ENCODE data around the gene GLIS1.
"Not testable (repeated sequence)": the region's sequence is repeated elsewhere in the genome, so short reads cannot be mapped to it uniquely, and the experiment has no call there.

GLIS1 gene

DNA sequence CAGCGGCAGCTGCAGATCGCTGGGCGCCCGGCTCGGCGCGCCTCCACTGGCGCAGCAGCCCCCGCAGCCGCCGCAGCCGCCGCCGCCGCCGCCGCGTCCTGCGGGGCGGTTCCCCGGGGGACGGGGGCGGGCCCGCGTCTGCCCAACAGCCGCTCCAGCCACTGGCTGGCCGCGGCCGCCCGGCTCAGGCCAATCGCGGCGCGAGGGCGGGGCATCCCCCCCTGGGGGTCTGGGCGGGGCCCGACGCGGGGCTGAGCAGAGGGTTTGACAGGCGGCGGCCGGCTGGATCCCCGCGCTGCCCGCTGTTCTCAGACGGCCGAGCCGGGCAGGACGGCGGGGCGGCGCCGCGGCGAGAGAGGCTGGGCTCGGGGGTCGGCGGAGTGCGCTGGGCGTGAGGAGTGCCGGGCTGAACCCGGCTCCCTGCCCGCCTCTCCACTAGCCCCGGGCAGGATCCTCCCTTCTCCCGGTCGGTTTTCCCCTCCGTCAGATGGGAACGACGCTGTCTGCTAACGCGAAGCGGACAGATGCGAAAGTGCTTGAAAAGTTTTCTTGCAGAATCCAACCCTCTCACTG is at the start of gene GLIS1:
Gene GLIS1, minus strand, starts transcription at position 56 of the 573 bp plus-strand sequence. CDS start 1,100 bp downstream, outside the sequence.
- peak; percentile 88 for DNase-seq

DNA sequence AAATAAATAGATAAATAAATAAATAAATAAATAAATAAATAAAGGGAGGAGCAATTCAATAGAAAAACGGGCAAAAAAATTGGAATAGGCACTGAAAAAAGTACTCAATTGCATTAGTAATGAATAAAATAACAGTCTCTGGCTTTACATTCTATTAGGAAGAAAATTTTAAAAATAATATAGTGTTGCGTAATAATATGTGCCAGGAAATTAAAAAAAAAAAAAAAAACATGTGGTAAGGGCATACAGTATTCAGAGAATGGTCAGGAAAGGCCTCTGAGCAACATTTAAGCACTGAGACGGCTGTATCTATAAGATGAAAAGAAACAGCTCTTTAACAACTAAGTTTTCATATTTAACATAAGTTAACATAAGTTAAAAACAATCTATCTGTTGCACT is 48.7 kb upstream of the GLIS1 start:
- DNase-seq = no peak

DNA sequence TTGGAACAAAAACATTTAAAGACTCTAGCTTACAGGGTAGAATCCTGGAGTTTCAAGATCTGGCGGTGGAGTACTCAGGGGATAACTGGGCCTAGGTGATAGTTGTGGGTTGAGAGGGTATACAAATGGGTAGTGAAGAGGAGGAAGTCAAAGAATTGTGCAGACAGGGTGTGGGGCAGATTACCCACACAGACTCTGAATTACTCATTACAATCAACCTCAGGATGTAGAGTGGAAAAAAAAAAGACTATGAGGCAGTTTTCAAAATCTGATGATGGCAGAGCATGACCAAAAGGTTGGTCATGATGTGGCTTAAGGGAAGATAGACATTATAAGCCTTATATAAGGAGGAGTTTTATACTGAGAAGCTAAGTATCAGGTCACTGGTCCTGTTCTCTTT is 44.1 kb upstream of the GLIS1 start:
- DNase-seq = no peak

DNA sequence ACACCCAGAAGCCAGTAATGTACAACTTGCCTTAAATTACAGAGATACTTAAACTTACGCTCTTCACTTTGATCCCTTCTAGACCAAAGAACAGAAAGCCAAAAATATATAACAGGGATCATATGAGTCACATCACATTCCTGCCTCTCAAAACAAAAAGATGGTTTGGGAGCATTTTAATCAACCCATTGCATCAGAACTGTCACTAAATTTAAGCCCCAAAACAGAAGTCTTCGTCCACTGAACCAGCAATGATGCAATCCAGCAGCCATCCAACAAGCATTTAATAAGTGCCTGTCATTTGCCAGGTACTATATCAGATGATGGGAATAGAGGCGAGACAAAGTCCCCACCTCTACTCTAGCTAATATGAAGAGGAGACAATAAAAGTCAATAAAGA is 42.7 kb upstream of the GLIS1 start:
- DNase-seq = no peak

DNA sequence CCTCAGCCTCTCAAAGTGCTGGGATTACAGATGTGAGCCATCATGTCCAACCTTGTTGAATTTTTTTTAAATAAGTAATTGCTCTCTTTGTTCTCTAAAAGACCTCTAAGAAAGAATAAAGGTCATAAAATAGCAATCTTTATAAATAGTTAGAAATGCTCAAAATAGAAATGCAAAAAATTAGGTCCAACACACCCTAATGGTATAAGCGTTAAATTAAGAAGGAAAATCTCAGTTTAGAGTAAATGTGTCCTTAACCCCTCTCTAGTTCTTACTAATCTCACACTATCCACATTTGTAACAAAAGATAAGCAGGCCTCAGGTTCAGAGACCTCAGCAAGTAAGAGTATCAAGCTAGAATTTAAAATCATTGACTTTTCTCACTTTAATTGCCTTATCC is 38.3 kb upstream of the GLIS1 start:
- no peak for DNase-seq

DNA sequence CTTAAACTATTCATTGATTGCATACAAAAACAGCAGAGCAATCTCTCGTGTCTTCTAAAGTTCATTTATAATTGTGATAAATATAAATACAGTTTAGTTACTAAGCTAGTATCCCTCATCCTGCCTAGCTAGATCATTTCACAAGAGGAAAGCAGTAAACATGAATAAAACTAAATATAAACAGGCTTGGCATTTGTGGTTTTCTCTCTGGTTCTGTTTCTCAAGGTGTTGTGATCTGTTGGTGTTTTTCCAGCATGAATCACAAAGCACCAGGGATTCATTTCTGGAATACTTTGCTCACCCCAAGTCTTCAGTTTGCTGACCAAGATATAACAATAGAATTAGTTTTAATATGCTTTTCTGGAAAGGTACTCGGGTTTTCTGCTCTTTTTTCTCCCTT is 32.7 kb upstream of the GLIS1 start:
- no peak for DNase-seq

DNA sequence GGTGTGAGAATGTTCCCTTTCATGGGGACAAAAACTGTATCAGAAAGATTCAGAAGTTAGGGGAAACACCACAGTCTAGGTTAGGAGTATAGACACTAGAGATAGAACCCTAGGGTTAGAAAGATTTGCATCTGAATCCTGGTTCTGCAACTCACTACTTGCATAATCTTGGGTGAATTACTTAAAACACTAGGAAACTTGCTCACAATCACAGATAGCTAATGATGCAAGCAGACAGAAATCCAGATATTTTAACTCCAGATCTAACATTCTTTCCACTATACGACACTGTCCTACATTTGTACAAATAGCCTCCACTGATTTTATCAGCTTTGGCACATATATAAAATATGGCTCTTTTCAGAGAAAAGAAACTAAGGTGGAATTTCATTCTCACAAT is 30.8 kb upstream of the GLIS1 start:
- DNase-seq = no peak

DNA sequence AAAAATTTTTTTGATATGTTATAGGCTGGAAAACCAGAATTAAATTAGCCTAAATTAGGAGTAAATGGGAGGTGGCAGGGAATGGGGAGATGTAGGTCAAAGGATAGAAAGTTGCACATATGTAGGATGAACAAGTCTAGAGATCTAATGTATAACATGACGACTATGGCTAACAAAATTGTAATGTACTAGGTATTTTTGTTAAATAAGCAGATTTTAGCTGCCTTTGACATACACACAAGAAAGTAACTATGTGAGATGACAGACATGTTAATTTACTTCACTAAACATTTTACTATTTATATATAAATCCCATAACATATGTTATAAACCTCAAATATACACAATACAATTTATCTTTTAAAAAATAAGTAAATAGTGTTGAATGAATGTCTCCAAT is 30.2 kb upstream of the GLIS1 start:
- DNase-seq = no peak

DNA sequence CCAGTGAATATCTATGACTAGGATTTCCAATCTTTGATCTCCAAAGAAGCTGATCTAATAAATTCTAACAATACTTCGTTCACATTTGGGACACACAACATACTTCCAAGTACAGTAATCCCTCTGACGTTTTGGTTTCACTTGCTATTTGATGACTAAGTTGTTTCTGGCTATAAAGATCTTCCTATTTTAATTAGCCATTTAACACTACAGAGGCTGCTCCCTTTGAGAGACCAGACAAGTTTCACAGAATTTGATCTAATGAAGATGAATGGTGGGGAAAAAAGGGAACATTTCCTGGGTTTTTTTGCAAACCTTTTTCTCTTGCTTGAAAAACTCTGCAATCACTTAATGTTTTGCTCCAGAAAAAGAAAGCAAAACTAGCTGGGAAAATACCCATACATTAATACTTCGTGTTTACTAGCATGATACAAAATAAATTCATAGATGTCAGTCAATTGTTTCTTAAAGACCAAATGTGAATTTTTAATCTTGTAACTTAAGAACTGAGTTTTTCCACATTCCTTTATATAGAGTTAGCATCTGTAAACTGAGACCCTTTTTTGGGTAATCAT is 28.0 kb upstream of the GLIS1 start:
- no peak for DNase-seq

DNA sequence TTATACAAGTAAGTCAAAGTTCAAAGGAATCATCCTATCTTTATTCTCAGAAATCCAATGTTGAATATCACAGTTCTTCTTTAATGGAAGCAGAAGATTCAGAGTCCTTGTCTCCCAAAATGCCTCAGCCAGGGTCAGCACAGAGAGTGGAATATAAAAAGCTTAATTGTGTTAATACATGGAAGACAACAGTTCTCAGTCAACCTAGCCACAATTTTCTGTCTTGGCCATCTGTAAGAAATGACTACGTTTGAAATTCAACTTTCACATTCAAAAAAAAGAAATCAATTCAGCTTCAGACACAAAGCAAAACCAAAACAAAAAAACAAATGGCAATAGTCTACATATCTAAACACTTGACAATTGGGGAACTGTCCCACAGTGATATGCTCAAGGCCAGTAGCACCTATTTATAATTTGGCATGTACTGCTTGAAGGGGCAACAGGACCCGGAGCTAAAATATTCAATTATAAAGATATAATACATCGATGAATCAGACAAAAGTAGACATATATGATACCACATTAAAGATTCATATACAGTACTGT is 27.3 kb upstream of the GLIS1 start:
- no peak for DNase-seq

DNA sequence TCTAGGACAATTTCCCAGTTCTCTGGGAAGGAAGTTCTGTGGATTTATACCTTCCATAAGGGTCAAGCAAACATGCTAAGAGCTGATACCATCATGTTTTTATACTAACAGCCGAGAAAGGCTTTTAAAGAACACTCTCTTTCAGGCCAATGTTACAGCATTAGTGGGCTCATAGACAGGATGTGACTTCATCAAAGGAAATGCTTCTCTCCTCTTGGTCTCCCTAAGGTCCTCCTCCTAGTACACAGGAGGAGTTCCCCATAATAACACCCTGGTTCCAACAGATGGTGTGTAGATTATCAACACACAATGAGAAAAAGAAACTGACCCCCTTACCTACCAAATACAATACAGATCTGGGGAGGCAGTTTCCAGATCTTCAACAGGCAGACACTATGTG is 26.7 kb upstream of the GLIS1 start:
- DNase-seq = no peak

DNA sequence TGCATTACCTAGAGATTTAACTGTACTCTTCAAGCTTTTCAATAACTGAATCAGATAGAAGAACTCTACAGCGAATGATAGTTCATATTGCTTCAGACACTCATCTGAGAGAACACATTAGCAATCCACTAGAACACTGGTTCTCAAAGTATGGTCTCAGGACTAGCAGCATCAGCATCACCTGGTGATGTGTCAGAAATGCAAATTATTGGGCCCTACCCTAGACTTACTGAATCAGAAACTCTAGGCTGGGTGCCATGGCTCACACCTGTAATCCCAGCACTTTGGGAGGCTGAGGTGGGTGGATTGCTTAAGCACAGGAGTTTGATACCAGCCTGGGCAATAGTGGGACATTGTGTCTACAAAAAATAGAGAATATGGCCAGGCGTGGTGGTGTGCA is 24.9 kb upstream of the GLIS1 start:
- DNase-seq = no peak

DNA sequence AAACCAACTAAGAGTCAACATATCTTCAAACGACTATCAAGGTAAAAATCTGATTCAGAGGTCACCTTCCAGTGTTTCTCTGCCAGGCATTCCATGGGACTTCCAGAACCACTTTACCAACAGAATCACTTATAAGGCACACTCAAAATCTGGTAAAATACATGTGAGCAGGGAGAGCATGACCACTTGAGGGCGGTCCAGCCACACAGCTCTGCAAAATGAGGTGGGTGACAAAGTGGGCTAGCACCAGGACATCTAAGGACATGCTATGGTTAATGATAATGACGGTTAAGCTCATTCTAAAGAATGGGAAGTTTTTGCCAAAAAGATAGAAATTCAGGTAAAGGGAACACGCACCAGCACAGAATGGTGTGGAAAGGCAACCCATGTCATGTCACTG is 24.5 kb upstream of the GLIS1 start:
- no peak for DNase-seq

DNA sequence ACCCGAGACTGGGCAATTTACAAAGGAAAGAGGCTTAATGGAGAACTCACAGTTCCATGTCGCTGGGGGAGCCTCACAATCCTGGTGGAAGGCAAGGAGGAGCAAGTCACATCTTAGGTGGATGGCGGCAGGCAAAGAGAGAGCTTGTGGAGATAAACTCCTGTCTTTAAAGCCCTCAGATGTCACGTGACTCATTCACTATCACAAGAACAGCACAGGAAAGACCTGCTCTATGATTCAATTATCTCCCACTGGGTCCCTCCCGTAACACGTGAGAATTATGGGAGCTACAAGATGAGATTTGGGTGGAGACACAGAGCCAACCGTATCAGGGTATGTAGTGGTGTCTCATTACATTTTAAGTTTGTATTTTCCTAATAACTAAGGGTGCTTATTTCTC is 21.5 kb upstream of the GLIS1 start:
- not testable (repeated sequence) for DNase-seq

DNA sequence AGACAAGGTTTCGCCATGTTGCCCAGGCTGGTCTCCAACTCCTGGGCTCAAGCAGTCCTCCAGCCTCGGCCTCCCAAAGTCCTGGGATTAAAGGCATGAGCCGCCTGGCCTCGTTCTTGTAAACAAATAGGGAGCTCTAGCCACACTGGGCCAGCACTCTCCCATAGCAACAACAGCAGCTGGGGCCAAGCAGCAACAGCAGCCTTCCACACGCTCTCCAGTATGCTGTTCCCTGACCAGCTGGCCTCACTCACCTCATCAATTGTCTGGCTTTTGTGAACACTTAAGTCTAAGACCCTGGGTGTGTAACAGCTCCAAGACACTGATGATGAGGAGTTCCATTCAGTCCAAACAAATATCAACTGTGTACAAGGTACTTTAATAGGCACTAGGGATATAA is 16.9 kb upstream of the GLIS1 start:
- no peak for DNase-seq

DNA sequence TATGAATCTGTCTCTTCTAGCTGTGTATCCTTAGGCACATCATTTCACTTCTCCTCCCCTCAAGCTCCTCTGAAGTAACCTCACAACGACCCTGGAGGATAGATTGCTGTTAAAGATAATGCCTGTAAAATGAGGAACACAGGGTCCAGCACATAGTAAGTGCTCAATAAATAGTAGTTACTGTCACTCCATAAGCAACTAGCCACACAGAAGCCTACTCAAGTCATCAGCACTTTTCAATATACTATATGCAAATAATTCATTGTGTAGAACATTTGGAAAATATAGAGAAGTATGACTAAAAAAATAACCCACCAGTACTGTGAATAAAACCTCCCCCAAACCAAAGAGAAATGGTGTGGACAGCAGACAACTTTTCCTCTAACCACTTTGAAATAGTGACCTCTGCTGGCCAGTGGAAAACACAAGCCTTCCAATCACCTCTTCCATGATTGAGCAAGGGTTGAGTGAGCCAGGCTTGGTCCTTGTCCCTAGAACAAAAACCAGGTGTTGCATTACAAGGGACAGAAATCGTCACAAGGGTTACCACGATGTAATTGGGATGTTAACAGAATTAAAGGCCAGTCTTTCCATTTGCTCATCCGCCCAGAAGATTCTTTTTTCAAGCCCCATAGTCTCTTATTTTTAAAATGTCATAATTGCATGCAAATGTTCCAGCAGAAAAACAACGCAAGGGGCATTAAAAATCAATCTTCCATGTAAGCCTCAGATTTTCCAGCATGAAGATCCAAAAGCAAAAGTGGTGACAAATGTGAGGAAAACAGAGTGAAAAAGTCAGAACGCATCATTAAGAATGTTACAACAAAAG is 15.7 kb upstream of the GLIS1 start:
- DNase-seq = no peak

DNA sequence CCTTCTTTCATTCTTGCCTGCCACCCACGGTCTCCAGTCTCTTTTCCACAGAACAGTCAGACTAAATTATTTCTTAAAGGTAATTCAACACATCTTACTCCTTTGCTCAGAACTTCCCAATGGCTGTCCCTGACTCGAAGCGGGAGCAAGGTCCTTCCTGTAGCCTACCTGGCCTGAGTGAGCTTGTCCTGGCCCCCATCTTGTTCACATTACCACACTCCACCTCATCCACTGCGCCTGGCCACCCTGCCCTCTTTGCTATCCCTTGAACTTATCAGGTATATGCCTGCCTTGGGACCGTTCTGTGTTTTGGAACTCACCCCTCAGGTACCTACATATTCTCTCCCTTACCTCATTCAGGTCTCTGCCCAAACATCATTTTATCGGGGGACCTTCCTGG is 13.3 kb upstream of the GLIS1 start:
- no peak for DNase-seq

DNA sequence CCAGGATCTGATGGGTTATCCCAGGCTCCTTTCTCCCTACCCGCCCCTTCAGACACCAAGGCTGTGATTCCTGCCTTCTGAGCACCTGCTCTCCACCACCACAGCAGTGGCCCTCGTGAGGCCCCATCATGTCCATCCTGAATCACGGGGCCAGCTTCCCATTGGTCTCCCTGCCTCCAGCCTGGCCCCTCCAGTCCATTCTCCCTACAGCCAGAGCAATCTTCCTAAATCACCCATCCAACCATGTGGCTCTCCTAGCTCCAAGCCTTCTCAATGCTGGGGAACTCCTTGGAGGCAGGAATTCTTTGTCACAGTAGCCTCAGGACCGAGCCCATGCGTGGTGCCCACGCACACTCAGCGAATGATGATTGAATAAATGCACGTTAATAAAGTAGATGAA is 8.9 kb upstream of the GLIS1 start:
- no peak for DNase-seq

DNA sequence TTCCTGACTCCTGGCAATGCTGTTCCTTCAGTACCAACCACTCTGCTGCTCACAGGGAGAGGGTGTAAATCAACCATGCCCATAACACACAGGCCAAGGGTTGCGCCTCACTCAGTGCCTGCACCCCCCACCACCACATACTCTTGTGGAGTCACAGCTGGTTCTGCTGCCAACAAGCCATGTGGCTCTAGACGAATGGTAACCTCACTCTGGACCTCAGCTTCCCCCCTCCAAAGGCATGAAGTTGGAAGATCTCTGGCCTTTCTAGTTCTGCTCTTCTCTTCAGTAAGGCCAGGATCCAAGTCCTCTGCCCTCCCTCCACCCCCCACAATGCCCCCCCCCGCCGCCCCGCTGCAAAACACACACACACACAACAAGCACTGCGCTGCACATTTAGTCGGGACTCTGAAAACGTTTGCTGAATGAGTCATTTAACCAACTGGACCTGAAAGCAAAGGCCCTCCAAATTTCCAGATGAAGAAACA is 1.7 kb upstream of the GLIS1 start:
- DNase-seq = no peak

DNA sequence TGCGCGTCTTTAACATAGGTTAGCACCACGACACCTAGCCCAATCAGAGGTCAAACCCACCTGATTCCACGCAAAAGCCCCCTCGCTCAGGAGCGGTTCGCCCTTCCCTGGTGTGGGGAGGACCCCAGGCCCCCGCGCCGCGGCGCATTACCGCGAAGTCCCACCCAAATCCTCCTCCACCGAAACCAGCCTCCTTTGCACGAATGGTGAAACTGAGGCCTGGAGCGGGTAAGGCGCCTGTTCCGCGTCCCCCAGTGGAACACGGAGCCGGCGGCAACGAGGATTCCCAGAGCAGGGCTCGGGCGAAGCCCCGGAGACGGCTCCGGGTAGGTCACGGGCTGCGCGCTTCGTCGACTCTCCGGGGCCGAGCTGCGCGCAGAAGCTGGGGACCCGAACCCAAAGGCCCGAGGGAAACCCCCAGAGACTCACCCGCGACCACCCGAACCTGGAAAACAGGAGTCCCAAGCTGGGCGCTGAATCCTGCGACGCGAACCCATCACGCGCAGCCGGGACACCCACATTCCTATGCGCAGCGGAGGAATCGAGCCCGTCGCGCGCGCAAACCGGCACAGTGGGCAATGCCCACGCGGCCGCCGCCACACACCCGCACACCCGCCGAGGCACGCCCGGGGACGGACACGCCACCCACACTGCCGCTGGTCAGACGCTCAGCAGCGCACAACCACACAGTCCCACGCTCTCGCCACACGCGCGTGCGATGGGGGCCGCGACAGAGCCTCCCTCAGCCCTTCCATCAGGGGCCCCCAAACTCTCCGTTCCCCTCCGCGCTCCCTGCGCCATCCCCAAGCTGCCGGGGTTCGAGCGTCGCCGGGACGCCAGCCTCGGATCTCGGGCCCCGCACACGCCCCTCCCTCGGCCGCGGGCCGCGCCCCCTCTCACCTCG is 507 bp downstream of the GLIS1 start:
- no peak for DNase-seq

DNA sequence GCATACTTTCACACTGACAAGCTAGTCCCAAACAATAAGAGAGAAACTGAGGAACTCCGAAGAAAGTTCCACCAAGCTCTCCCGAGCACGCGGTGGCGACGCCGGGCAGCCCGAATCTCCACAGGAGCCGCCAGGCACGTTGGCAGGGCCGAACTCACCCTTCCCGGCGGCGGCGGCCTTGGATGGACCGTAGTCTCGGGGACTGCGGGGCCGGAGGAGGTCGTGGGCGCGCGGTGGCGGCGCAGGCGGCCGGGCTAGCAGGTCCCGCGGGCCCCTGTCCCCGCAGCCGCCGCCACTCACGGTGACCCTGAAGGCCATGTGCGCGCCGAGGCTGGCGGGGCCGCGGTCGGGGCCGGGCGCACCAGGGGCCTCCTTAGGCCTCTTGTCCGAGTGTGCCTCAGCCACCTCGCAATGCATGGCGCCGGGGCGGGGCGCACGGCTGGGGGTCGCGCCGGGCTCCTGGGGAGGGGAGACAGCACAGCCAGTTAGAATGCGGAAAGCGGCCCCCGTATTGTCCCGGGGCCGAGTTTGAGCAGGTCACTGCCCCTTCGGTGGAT is 1.2 kb downstream of the GLIS1 start:
- no peak for DNase-seq

DNA sequence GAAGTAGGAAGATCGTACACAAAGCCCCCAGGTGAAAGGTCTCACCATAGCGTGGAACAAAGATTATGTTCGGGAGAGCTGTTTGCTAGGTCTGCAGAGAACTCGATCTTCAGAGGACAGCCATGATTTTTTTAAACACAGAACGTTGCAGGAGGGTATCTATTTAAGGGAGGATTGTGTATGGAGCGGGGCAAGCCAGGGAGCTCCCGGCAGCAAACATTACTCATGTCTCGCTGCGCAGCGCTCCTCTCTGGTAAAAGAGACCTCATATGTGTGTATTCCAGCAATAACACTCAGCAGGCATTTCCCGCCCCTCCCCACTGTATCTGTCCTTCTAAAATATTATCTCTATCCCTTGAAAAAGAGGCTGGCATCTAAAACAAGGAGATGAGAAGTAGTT is 2.7 kb downstream of the GLIS1 start:
- DNase-seq = no peak

DNA sequence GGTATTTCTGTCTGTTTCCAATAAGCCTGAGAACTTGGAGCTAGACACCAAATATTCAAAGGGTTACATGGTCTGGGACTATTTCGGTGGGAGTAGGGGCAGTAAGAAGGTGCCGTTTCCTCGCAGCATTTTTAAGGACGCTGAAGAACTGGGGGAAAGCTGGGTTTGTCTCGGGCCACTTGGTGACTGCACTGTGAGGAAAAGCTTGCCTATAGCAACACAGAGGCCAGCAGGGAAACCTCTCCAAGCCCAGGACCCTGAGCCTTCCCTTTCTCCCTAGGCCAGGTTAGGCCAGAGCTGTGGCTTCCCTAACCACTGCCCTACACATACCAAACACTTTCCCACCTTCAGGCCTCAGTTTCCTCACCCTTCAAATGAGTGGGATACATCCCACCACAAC is 3.3 kb downstream of the GLIS1 start:
- DNase-seq = no peak
